ENCODE results near the gene SF1. TPM values are rescaled to one million over a fixed set of nuclear protein-coding genes. Genes with fewer than 3 reads are reported as not detected.

SF1 gene
- total RNA-seq, 2 experiments from 2014 or later: 1,632 to 1,657 TPM

DNA sequence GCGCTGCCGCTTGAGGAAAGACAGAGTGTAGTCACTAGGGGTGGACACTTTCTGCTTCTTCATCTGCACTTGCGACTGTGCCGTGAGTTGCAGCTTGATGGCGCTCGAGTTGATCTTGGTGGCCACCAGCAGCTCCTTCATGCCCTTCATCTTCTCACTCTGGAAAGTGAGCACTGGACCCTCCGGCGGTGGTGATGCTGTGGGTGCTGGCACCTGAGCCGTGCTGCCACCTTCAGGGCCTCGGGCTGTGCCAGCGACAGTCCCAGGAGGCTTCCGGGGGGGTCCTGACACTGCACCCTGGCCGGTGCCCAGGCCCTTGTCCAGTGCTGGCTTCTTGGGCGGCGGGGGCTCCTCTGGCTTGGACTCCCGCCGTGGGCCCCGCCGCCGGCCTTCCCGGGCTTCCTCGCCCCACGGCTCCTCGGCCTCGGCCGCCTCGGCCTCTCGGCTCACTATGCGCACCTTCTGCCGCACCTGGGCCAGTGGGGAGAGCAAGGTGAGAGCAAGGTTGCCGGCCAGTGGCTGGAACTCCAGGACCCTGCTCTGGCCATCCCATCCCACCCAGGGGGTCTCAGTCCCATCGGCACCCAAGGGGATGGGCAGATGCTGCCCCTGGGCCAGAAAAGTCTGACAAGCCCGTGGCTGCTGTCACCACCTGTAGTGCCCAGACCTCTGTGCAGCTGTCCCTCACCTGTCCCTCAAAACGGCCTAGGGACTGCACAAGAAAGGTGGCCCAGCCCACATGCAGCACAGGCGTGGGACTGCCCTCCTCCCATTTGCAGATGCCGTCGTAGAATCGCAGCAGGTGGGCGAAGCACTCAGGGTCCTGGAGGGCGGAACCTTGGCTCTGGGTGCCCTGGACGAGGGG is 26.2 kb upstream of the SF1 start:
- H3K27ac ChIP-seq (ENCODE audit: low read depth in 1 of 2, low read length in 2 of 2): peak overlapping the region; percentile 86 to 95
- ATAC-seq (ENCODE audit: poor library complexity): no peak
- ChIA-PET POLR2A (interaction anchor here (1.1 to 5.7 kb wide), 5 partner anchors 26 to 330 kb away, joined by 8 to 81 read pairs (median 10); partner anchors contain the start of genes CDC42BPG, RASGRP2 and SF1), CTCF (interaction anchor here (1.2 to 1.6 kb wide), 2 partner anchors 81 to 83 kb away, joined by 3 to 4 read pairs; no protein-coding TSS in a partner anchor)
- TF ChIP-seq CTCF (IDR thresholded peaks at IDR 0.05): no peak
- no peaks in the 10 kb centered on the region for H3K27me3 ChIP-seq (ENCODE audit: control insufficient read depth in 1 of 2, insufficient read depth in 2 of 2, low read length in 2 of 2)
- intact Hi-C loops (cut with DNase I, micrococcal nuclease): loop anchor here in 1 of 2 experiments (5.0 kb wide), 3 partner anchors 38 to 308 kb away; partner anchors contain the start of genes CDC42BPG and TM7SF2
- Mint-ChIP-seq H3K27me3 (no peaks in the 10 kb centered on the region), H3K4me1 (ENCODE audit: low read depth) (peaks cover 38% of the 10 kb centered on the region), H3K36me3 (ENCODE audit: low read depth) (peaks cover 54% of the 10 kb centered on the region), H3K4me3 (peak overlapping the region; percentile 91), H3K27ac (peak overlapping the region; percentile 91), H3K9me3 (no peaks in the 10 kb centered on the region)
- no peaks in the 10 kb centered on the region for H3K9me3 ChIP-seq (ENCODE audit: control insufficient read depth in 1 of 2, insufficient read depth in 1 of 2, low read length in 2 of 2)
- peaks cover 48% of the 10 kb centered on the region for H3K36me3 ChIP-seq (ENCODE audit: insufficient read depth, low read length)
- H3K4me3 ChIP-seq (ENCODE audit: low read length): no peak overlapping the region
- peaks cover 48% of the 10 kb centered on the region for H3K4me1 ChIP-seq (ENCODE audit: insufficient read depth, low read length)
- DNase-seq: peak in 1 of 14 experiments; percentile 45

GRCh38 chr11:64803846-64804345 is 25.6 kb upstream of the SF1 start:
- H3K36me3 ChIP-seq (ENCODE audit: insufficient read depth, low read length): peaks cover 55% of the 10 kb centered on the region
- peak overlapping the region; percentile 91 for H3K27ac Mint-ChIP-seq
- POLR2A ChIA-PET: interaction anchor here (0.9 to 5.7 kb wide), 11 partner anchors 10 to 331 kb away, joined by 3 to 81 read pairs (median 8); partner anchors contain the start of genes CDC42BPG, EHD1, RASGRP2 and SF1
- H3K9me3 ChIP-seq (ENCODE audit: control insufficient read depth in 1 of 2, insufficient read depth in 1 of 2, low read length in 2 of 2): no peaks in the 10 kb centered on the region
- H3K9me3 Mint-ChIP-seq: no peaks in the 10 kb centered on the region
- peaks cover 42% of the 10 kb centered on the region for H3K4me1 ChIP-seq (ENCODE audit: insufficient read depth, low read length)
- peak overlapping the region; percentile 85 for H3K4me3 ChIP-seq (ENCODE audit: low read length)
- peaks cover 36% of the 10 kb centered on the region for H3K4me1 Mint-ChIP-seq (ENCODE audit: low read depth)
- ATAC-seq (ENCODE audit: poor library complexity): no peak
- H3K36me3 Mint-ChIP-seq (ENCODE audit: low read depth): peaks cover 58% of the 10 kb centered on the region
- intact Hi-C loops (cut with DNase I, micrococcal nuclease): loop anchor here in 1 of 2 experiments (5.0 kb wide), 2 partner anchors 83 to 308 kb away; partner anchors contain the start of gene TM7SF2
- H3K27me3 ChIP-seq (ENCODE audit: control insufficient read depth in 1 of 2, insufficient read depth in 2 of 2, low read length in 2 of 2): no peaks in the 10 kb centered on the region
- CTCF ChIA-PET: interaction anchor here (1.2 to 1.9 kb wide), 3 partner anchors 40 to 84 kb away, joined by 3 to 4 read pairs (median 4); partner anchors contain the start of gene CDC42BPG
- H3K27ac ChIP-seq (ENCODE audit: low read depth in 1 of 2, low read length in 2 of 2): peak overlapping the region; percentile 86 to 95
- no peaks in the 10 kb centered on the region for H3K27me3 Mint-ChIP-seq
- no peak for TF ChIP-seq CTCF (IDR thresholded peaks at IDR 0.05)
- peak in 1 of 14 experiments; percentile 55 for DNase-seq
- H3K4me3 Mint-ChIP-seq: peak overlapping the region; percentile 91

GRCh38 chr11:64803158-64803845 is 25.0 kb upstream of the SF1 start, which contains the start of gene MAP4K2:
TSS of gene MAP4K2 (minus strand) at chr11:64803214. CDS start at chr11:64803149, 65 bp downstream.
- Mint-ChIP-seq H3K4me3 (peak within 1 kb of the TSS; percentile 91), H3K27ac (peak within 1 kb of the TSS; percentile 91), H3K27me3 (no peaks in the 10 kb centered on the region), H3K4me1 (ENCODE audit: low read depth) (peaks cover 38% of the 10 kb centered on the region), H3K9me3 (no peaks in the 10 kb centered on the region), H3K36me3 (ENCODE audit: low read depth) (peaks cover 62% of the 10 kb centered on the region)
- H3K27ac ChIP-seq (ENCODE audit: low read depth in 1 of 2, low read length in 2 of 2): peak within 1 kb of the TSS; percentile 86 to 95
- ATAC-seq (ENCODE audit: poor library complexity): peak; percentile 86
- ChIA-PET CTCF (interaction anchor here (1.1 to 1.9 kb wide), 4 partner anchors 41 to 85 kb away, joined by 3 to 4 read pairs (median 4); partner anchors contain the start of gene CDC42BPG), POLR2A (interaction anchor here (0.9 to 5.7 kb wide), 17 partner anchors 8 to 486 kb away, joined by 3 to 81 read pairs (median 8); partner anchors contain the start of genes CDC42BPG, EHD1, FAU and MAJIN)
- H3K4me1 ChIP-seq (ENCODE audit: insufficient read depth, low read length): peaks cover 41% of the 10 kb centered on the region
- H3K36me3 ChIP-seq (ENCODE audit: insufficient read depth, low read length): peaks cover 59% of the 10 kb centered on the region
- no peaks in the 10 kb centered on the region for H3K9me3 ChIP-seq (ENCODE audit: control insufficient read depth in 1 of 2, insufficient read depth in 1 of 2, low read length in 2 of 2)
- TF ChIP-seq CTCF (IDR thresholded peaks at IDR 0.05): no peak
- no peaks in the 10 kb centered on the region for H3K27me3 ChIP-seq (ENCODE audit: control insufficient read depth in 1 of 2, insufficient read depth in 2 of 2, low read length in 2 of 2)
- DNase-seq: peak; percentile 67 to 97 (median 83)
- intact Hi-C loops (cut with DNase I, micrococcal nuclease): loop anchor here in 1 of 2 experiments (5.0 kb wide), 2 partner anchors 84 to 309 kb away; partner anchors contain the start of gene TM7SF2
- H3K4me3 ChIP-seq (ENCODE audit: low read length): peak within 1 kb of the TSS; percentile 85

All from CD4-positive, alpha-beta T cell (primary cell).